IMR-90 (cell line): ENCODE measurements around the gene B3GAT3. TPM values are rescaled to one million over a fixed set of nuclear protein-coding genes. Genes with fewer than 3 reads are reported as not detected.

Source experiments
- ATAC-seq: fragments of 200-7000 bp; cut with Tn5 transposase; 2 replicates; pipeline ENCODE4 v1.9.1; 2020; ENCODE audit warnings: low read depth, mild to moderate bottlenecking, moderate library complexity
- BruUV-seq: library from RNA; stranded (reverse); fragments of 400-500 nt; replicated peaks from 2 replicates; lab custom pipeline; 2021; lab: Mats Ljungman, UMichigan
- CTCF ChIA-PET: fragments of 300-600 bp; formaldehyde crosslinking; extraction: SDS; loops from one replicate; lab custom pipeline; 2021; ENCODE audit warnings: antibody characterized with exemption; lab: Yijun Ruan, JAX
- POLR2A ChIA-PET: fragments of 300-600 bp; sonication (Branson Sonifier 250); formaldehyde crosslinking; loops from one replicate; lab custom pipeline; 2022; ENCODE audit warnings: antibody characterized with exemption; ENCODE audit not compliant: unreplicated experiment; lab: Charles Lee
- DNase-seq: peaks from one replicate; pipeline ENCODE4 v3.0.0; 2013
- H2AFZ ChIP-seq: replicated peaks from 2 replicates; pipeline ENCODE3; 2013; ENCODE audit warnings: low read length, mild to moderate bottlenecking; ENCODE audit not compliant: poor library complexity
- H2AK5ac ChIP-seq: 2 replicates; pipeline ENCODE4 v1.6.1; 2013; ENCODE audit warnings: low read depth, low read length, inconsistent platforms
- H2AK9ac ChIP-seq: replicated peaks from 2 replicates; pipeline ENCODE3; 2013; ENCODE audit warnings: mild to moderate bottlenecking, low read depth, low read length, moderate library complexity; ENCODE audit not compliant: poor library complexity
- H2BK120ac ChIP-seq: 2 replicates; pipeline ENCODE4 v1.6.1; 2013; ENCODE audit warnings: low read depth, low read length, inconsistent platforms
- H2BK15ac ChIP-seq: 3 replicates; pipeline ENCODE4 v1.6.1; 2013; ENCODE audit warnings: low read depth, low read length, inconsistent platforms
- H2BK20ac ChIP-seq: 2 replicates; pipeline ENCODE4 v1.6.1; 2013; ENCODE audit warnings: low read depth, mild to moderate bottlenecking, inconsistent platforms, low read length, moderate library complexity
- H2BK5ac ChIP-seq: 2 replicates; pipeline ENCODE4 v1.6.1; 2013; ENCODE audit warnings: mild to moderate bottlenecking, low read depth, low read length, inconsistent platforms; ENCODE audit not compliant: poor library complexity, severe bottlenecking
- H3K14ac ChIP-seq: replicated peaks from 2 replicates; pipeline ENCODE4 v1.6.1; 2013; ENCODE audit warnings: low read depth, low read length, inconsistent platforms
- H3K18ac ChIP-seq: 2 replicates; pipeline ENCODE4 v1.6.1; 2013; ENCODE audit warnings: low read depth, low read length, control low read depth
- H3K23ac ChIP-seq: 2 replicates; pipeline ENCODE4 v1.6.1; 2013; ENCODE audit warnings: low read depth, low read length, inconsistent platforms
- H3K27ac ChIP-seq: 2 replicates; pipeline ENCODE4 v1.5.1; 2013; ENCODE audit warnings: mild to moderate bottlenecking, control low read depth, low read length; ENCODE audit not compliant: insufficient read depth
- H3K27me3 ChIP-seq: 2 replicates; pipeline ENCODE4 v1.6.1; 2013; ENCODE audit warnings: low read length; ENCODE audit not compliant: control insufficient read depth, insufficient read depth
- H3K36me3 ChIP-seq: 2 replicates; pipeline ENCODE4 v1.6.1; 2013; ENCODE audit warnings: low read length, mixed read lengths; ENCODE audit not compliant: control insufficient read depth, insufficient read depth
- H3K4ac ChIP-seq: 2 replicates; pipeline ENCODE4 v1.6.1; 2013; ENCODE audit warnings: low read depth, low read length, inconsistent platforms
- H3K4me1 ChIP-seq: 2 replicates; pipeline ENCODE4 v1.6.1; 2013; ENCODE audit warnings: low read length, mixed read lengths; ENCODE audit not compliant: control insufficient read depth, insufficient read depth
- H3K4me2 ChIP-seq: 2 replicates; pipeline ENCODE4 v1.6.1; 2013; ENCODE audit warnings: low read depth, mild to moderate bottlenecking, control low read depth, low read length, moderate library complexity
- H3K4me3 ChIP-seq: 2 replicates; pipeline ENCODE4 v1.5.1; 2013; ENCODE audit warnings: low read depth, mild to moderate bottlenecking, control low read depth, low read length, moderate library complexity; ENCODE audit not compliant: insufficient read depth
- H3K56ac ChIP-seq: 2 replicates; pipeline ENCODE4 v1.6.1; 2013; ENCODE audit warnings: low read length, inconsistent platforms; ENCODE audit not compliant: insufficient read depth; ENCODE audit errors: extremely low read depth
- H3K79me1 ChIP-seq, 2 experiments: 2 replicates each; pipeline ENCODE4 v1.6.1; 2013; ENCODE audit warnings: low read length in 2 of 2, inconsistent platforms in 1 of 2, low read depth in 1 of 2
- H3K9ac ChIP-seq: 2 replicates; pipeline ENCODE4 v1.6.1; 2013; ENCODE audit warnings: low read depth, low read length, control low read depth
- H3K9me1 ChIP-seq: 2 replicates; pipeline ENCODE4 v1.6.1; 2013; ENCODE audit warnings: low read length, inconsistent platforms; ENCODE audit not compliant: insufficient read depth
- H3K9me3 ChIP-seq: 2 replicates; pipeline ENCODE4 v1.6.1; 2013; ENCODE audit warnings: low read length; ENCODE audit not compliant: control insufficient read depth, insufficient read depth
- H4K20me1 ChIP-seq: 2 replicates; pipeline ENCODE4 v1.6.1; 2013; ENCODE audit warnings: low read length, inconsistent platforms; ENCODE audit not compliant: insufficient read depth
- H4K5ac ChIP-seq: 2 replicates; pipeline ENCODE4 v1.6.1; 2013; ENCODE audit warnings: mild to moderate bottlenecking, low read depth, low read length, control low read depth
- H4K8ac ChIP-seq, 2 experiments: 2 replicates each; pipeline ENCODE4 v1.6.1; 2013; ENCODE audit warnings: low read depth in 2 of 2, low read length in 2 of 2, control low read depth in 1 of 2, inconsistent platforms in 1 of 2
- H4K91ac ChIP-seq: 2 replicates; pipeline ENCODE4 v1.6.1; 2013; ENCODE audit warnings: low read depth, low read length, inconsistent platforms; ENCODE audit not compliant: insufficient read depth
- BHLHE40 ChIP-seq: fragments of 150-350 bp; IDR thresholded peaks from 2 replicates; pipeline ENCODE4 v1.6.1; 2016; ENCODE audit warnings: mild to moderate bottlenecking, low read depth, low read length
- CTCF ChIP-seq: conservative IDR thresholded peaks from 2 replicates; pipeline ENCODE4 v1.5.1; 2012; ENCODE audit warnings: mild to moderate bottlenecking, low read depth, low read length, improper control_type of control experiment
- ELK1 ChIP-seq: fragments of 150-350 bp; IDR thresholded peaks from 2 replicates; pipeline ENCODE4 v1.6.1; 2016; ENCODE audit warnings: low read depth, mild to moderate bottlenecking, low read length, moderate library complexity, borderline replicate concordance
- MAFK ChIP-seq: IDR thresholded peaks from 2 replicates; pipeline ENCODE4 v1.6.1; 2012; ENCODE audit warnings: low read depth, low read length, improper control_type of control experiment
- RFX5 ChIP-seq: IDR thresholded peaks from 2 replicates; pipeline ENCODE4 v1.8.0; 2012; ENCODE audit warnings: low read depth, mild to moderate bottlenecking, low read length, moderate library complexity
- SMC3 ChIP-seq: fragments of 150-350 bp; IDR thresholded peaks from 2 replicates; pipeline ENCODE4 v1.6.1; 2016; ENCODE audit warnings: low read depth, mild to moderate bottlenecking, antibody characterized with exemption, low read length, moderate library complexity
- WGBS, 2 experiments: methylation state at CpG; one replicate each; pipeline versions ENCODE4 v1.1.5 to v1.1.7; 2013; ENCODE audit warnings: missing lambda C conversion rate in 2 of 2; ENCODE audit not compliant: insufficient read length in 1 of 2; ENCODE audit errors: extremely low coverage in 2 of 2; 5-methylcytosine and 5-hydroxymethylcytosine counted together
- dilution Hi-C: fragments of 300-500 bp; cut with HindIII; formaldehyde crosslinking; loops from one replicate; pipeline ENCODE4 v1.14.3; 2018; ENCODE audit warnings: low sequenced_read_pairs; ENCODE audit not compliant: unreplicated experiment
- in situ Hi-C: fragments of 300-500 bp; cut with MboI; formaldehyde crosslinking; loops from 3 replicates; pipeline ENCODE4 v1.14.3; 2019; ENCODE audit warnings: low sequenced_read_pairs, inconsistent platforms, mixed read lengths
- intact Hi-C: fragments of 100-400 bp; cut with micrococcal nuclease; formaldehyde crosslinking; loops from 2 replicates; pipeline ENCODE4 v1.10.0; 2022
- polyA plus RNA-seq, 3 experiments: library from polyadenylated mRNA; depleted of rRNA; stranded (reverse); fragments of >200 nt; gene quantifications; 2 replicates each; pipeline ENCODE4 v1.2.3, GENCODE V29; 2012; ENCODE audit warnings: low replicate concordance in 1 of 3
- total RNA-seq: library from RNA; depleted of rRNA; stranded (reverse); fragments of >200 nt; gene quantifications from 2 replicates; pipeline ENCODE4 v1.2.3, GENCODE V29; 2012

Gene B3GAT3
- total and polyA plus RNA-seq, 2 of the 4 experiments (the other 2 are of a cell fraction) = 10.4 to 38.4 TPM

DNA sequence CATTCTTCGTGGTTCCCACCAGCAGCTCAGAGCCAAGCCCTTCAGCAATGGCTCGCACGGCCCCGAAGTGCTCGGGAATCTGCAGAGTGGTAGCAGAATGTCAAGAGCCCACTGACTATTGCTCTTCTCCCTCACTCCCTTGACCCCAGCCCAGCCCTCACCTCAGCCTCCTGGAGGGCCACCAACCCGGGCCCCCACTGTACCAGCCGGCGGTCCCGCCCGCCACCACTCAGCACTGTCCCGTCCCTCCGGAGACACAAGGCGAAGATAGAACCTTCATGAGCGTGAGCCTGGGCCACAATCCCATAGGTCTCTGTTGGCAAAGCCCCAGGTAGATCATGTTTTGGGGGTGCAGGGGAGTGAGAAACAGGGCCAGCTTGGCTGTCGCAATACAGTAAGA lies 15.9 kb downstream of the B3GAT3 start:
- no peak overlapping the region for H3K9ac ChIP-seq
- no peak overlapping the region for H3K4me3 ChIP-seq
- H4K91ac ChIP-seq = no peak overlapping the region
- no TSS peak for BruUV-seq
- no peaks in the 10 kb centered on the region for H4K20me1 ChIP-seq
- no peak overlapping the region for H4K5ac ChIP-seq
- H3K23ac ChIP-seq = no peak overlapping the region
- no peaks in the 10 kb centered on the region for H3K27me3 ChIP-seq
- no peak overlapping the region for H3K18ac ChIP-seq
- no peak overlapping the region for H4K8ac ChIP-seq
- H2AK9ac ChIP-seq = peak overlapping the region; percentile 12
- H2AFZ ChIP-seq = no peak overlapping the region
- H3K4me1 ChIP-seq = peaks cover 3% of the 10 kb centered on the region; the same call in 1 of the 2 replicates
- dilution Hi-C loops (no loop called here), in situ Hi-C loops (no loop called here), intact Hi-C loops (no loop called here)
- no peak overlapping the region for H3K56ac ChIP-seq
- WGBS, 2 experiments = 100% methylated on average over 1 of the region's 15 CpGs; no CpG with 5 or more reads in 1 of the 2 experiments
- H2AK5ac ChIP-seq = no peak overlapping the region
- H2BK120ac ChIP-seq = no peak overlapping the region
- no peak overlapping the region for H3K4me2 ChIP-seq
- ATAC-seq (no peak), DNase-seq (no peak)
- H3K9me3 ChIP-seq = no peaks in the 10 kb centered on the region
- H3K36me3 ChIP-seq = peaks cover 35% of the 10 kb centered on the region
- H3K9me1 ChIP-seq = peaks cover 5% of the 10 kb centered on the region
- H3K79me1 ChIP-seq = peaks cover 6 to 17% of the 10 kb centered on the region in 2 experiments; a peak in 3 of 4 replicates
- no peak overlapping the region for H2BK15ac ChIP-seq
- H3K4ac ChIP-seq = no peak overlapping the region
- H2BK5ac ChIP-seq = no peak overlapping the region
- H3K14ac ChIP-seq = no peak overlapping the region
- TF ChIP-seq MAFK (no peak), RFX5 (no peak), BHLHE40 (no peak), CTCF (no peak), ELK1 (no peak), SMC3 (no peak)
- no peak overlapping the region for H3K27ac ChIP-seq
- ChIA-PET CTCF (no interaction called here), POLR2A (interaction anchor here (0.5 kb wide), 1 partner anchor 18 kb away, joined by 3 read pairs; no protein-coding TSS in a partner anchor)
- no peak overlapping the region for H2BK20ac ChIP-seq
